GM12872 (cell line): ENCODE results near the gene ITPR2.

ENCODE experiments used
- TF ChIP-seq, protein P1 (sequence below): IDR thresholded peaks from 3 replicates; pipeline ENCODE4 v1.5.1; 2011; ENCODE audit warnings: low read depth, mild to moderate bottlenecking, low read length, moderate library complexity; ENCODE audit not compliant: insufficient read depth

Gene ITPR2

DNA sequence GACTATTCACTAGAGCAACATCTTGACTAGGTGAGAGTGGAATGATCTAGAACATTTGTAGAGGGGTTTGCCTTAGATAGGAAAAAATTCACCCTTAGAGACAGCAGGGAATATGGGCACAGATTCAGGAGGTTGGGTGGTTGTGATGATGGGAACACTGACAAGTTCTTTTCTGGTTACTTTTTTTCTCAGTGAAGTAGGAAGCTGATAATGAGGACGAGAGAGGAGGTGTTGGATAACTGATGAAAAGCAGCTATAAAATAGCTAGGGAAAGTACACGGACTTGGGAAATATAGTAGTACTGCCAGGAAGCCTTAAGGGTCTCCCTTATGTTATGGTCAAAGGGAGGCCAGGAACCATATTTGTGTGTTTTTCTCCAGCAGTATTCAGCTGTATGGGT is 387.1 kb downstream of the ITPR2 start:
- TF ChIP-seq, protein P1, sequence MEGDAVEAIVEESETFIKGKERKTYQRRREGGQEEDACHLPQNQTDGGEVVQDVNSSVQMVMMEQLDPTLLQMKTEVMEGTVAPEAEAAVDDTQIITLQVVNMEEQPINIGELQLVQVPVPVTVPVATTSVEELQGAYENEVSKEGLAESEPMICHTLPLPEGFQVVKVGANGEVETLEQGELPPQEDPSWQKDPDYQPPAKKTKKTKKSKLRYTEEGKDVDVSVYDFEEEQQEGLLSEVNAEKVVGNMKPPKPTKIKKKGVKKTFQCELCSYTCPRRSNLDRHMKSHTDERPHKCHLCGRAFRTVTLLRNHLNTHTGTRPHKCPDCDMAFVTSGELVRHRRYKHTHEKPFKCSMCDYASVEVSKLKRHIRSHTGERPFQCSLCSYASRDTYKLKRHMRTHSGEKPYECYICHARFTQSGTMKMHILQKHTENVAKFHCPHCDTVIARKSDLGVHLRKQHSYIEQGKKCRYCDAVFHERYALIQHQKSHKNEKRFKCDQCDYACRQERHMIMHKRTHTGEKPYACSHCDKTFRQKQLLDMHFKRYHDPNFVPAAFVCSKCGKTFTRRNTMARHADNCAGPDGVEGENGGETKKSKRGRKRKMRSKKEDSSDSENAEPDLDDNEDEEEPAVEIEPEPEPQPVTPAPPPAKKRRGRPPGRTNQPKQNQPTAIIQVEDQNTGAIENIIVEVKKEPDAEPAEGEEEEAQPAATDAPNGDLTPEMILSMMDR, result no peak

DNA sequence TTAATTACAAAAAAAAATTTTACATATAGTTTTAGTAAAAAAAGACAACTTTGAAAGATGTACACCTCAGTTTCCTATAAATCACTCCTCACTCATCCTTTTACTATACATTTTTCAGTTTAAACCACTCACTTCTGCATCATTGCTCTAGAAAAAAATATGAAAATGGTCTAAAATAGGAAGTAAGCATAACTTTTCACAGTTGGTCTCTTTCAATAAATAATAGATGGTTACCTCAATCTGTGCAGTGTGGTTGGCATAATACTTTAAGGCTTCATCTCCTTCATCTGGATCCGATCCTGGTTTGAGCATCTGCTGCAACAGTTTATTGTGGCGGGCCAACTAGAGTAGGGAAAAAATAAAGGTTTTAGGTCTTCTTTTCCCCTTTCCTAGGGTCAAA is 389.7 kb downstream of the ITPR2 start:
- TF ChIP-seq, protein P1, result no peak

DNA sequence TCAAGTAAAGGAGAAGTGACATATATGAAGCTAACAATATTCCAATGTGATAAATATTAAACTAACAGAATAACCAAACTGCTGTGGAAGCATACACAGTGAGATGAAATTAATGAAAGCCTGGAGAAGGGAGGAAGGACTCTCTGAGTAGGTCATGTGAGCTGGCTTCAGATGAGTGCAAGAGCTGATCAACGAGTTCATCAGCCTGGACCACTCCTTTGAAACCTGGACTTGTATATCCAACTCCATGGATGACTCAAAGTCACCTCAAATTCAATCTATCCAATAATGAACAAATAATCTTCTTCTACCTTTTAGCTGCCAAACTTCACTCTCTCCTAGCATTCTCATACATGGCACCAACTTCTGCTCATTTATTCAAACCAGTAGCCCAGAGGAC is 391.6 kb downstream of the ITPR2 start:
- TF ChIP-seq, protein P1, result no peak

DNA sequence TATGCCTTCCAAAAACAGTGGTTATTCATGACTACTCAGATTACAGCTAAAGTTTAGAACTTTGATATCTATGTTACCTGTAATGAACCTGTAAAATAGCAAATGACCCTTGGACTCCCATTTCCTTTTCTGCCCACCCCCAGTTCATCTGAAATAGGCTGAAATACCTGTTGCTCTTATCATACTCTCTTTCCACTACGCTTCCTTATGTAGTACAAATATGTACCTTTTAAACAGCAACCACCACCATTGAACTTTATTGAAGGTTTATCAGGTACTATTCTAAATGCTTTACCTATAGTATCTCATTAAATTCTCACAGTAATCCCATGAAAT is 398.0 kb downstream of the ITPR2 start:
- TF ChIP-seq, protein P1, result no peak

DNA sequence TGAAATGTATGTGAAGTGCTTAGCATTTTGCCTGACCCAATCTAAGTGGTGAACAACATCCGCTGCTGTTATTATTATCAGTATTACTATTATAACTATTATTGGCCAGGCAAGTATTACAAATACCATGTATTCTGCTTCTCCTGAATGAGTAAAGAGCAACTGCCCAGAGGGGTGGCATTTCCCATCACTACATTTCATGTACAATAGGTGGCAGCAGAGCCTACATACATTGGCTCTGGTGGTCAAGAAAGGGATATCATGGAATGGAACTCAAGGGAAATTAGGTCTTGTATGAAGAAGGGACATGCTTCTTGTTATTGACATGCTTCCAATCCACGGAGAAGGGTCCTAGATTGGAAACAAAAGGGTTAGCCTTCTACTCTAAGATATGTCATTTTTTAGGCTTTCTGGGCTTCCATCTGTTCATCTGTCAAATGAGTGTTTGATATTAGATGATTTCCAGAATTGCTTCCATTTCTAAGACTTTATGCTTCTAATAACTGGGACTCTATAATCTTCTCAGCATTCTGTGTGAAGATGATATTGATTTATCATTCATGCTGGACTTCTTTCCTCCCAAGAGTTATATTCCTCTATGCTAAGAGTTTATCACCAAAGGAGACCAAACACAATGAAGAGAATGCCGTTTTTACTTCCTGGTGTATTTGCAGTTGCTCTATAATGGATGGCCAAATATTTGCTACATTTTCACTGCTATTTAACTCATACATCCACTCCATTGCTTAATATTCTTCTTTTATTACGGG is 398.5 kb downstream of the ITPR2 start:
- TF ChIP-seq, protein P1, result peak; percentile 76

DNA sequence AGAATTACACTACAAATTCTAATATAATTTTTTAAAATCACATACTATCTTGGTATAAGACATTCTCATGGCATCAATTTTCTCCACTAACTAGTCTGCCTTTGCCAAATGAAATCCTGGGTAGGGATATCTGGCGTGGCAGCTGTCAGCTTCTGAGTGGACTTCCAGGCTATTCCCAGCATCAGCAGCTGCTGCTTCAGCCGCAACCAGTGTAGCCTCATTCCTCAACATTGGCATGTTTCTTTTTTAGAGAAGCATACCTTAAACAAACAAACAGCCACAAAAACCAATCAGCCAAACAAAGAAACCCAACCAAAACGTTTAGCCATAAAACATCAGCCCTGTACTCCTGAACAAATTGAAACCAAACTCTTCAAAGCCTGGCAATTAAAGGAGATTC is 401.8 kb downstream of the ITPR2 start:
- TF ChIP-seq, protein P1, result no peak

DNA sequence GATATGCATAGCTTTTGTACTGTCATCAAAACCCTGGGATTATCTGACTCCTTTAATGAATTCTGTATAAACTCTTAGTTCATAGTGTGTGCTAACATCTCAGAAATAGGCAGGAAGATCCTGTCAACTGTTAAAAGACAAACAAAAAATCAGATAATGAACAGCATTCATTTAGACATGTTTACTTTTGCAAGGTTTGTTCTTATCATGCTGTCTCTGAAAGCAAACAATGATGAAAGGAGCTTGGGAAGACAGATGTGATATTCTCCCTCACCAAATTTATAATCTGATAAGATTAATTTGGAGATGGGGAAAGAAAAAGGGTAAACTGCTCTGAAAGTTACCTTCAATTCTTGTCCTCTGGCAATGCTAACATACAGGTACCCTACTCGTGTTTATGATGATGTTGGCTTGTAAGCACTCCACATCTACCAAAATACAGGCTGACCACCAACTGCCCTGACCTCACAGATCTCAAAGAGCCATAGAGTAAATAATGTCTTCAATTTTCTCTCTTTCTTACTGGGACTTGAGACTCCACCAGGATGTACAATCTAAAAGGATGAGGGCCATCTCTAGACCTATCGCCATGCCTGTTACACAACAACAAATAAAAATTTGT is 403.8 kb downstream of the ITPR2 start:
- TF ChIP-seq, protein P1, result no peak
